GM10248 (cell line): ENCODE data around the gene JAG1.

Experiments
- CTCF ChIA-PET: fragments of 300-600 bp; sonication (Branson Sonifier 250); formaldehyde crosslinking; extraction: SDS; loops from one replicate; lab custom pipeline; 2021; ENCODE audit warnings: antibody characterized with exemption; lab: Yijun Ruan, JAX
- POLR2A ChIA-PET: fragments of 350-650 bp; sonication (Branson Sonifier 250); formaldehyde crosslinking; extraction: SDS; loops from one replicate; lab custom pipeline; 2020; ENCODE audit warnings: antibody characterized with exemption; lab: Yijun Ruan, JAX
- DNase-seq: peaks from one replicate; pipeline ENCODE4 v3.0.0; 2012; ENCODE audit errors: extremely low spot score
- TF ChIP-seq, protein P1 (sequence below): IDR thresholded peaks from 2 replicates; pipeline ENCODE4 v1.5.1; 2012; ENCODE audit warnings: mild to moderate bottlenecking, low read depth; ENCODE audit errors: extremely low read depth, missing control alignments, control extremely low read depth

Gene JAG1

DNA sequence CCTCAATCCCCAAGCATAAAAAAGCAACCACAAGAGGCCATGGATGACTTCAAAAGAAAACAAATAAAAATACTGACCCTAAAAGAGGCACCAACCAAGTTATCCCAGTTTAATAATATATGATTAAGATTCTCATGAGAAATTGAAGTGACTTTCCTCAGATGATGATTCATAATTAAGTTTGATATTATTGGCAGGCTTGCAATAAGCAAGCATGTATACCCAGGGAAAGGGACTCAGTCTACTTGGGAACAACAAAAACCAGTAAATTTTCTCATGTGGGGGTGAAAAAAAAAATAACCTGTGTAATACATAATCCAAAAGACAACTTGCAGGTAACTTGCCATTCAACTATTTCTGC is 19.6 kb downstream of the JAG1 start:
- POLR2A ChIA-PET = no interaction called here
- DNase-seq = no peak
- CTCF ChIA-PET = interaction anchor here (0.8 to 10.7 kb wide), 5 partner anchors 8 to 20 kb away, joined by 3 to 73 read pairs (median 5); partner anchors contain the start of gene JAG1
- TF ChIP-seq, protein P1, sequence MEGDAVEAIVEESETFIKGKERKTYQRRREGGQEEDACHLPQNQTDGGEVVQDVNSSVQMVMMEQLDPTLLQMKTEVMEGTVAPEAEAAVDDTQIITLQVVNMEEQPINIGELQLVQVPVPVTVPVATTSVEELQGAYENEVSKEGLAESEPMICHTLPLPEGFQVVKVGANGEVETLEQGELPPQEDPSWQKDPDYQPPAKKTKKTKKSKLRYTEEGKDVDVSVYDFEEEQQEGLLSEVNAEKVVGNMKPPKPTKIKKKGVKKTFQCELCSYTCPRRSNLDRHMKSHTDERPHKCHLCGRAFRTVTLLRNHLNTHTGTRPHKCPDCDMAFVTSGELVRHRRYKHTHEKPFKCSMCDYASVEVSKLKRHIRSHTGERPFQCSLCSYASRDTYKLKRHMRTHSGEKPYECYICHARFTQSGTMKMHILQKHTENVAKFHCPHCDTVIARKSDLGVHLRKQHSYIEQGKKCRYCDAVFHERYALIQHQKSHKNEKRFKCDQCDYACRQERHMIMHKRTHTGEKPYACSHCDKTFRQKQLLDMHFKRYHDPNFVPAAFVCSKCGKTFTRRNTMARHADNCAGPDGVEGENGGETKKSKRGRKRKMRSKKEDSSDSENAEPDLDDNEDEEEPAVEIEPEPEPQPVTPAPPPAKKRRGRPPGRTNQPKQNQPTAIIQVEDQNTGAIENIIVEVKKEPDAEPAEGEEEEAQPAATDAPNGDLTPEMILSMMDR = no peak

DNA sequence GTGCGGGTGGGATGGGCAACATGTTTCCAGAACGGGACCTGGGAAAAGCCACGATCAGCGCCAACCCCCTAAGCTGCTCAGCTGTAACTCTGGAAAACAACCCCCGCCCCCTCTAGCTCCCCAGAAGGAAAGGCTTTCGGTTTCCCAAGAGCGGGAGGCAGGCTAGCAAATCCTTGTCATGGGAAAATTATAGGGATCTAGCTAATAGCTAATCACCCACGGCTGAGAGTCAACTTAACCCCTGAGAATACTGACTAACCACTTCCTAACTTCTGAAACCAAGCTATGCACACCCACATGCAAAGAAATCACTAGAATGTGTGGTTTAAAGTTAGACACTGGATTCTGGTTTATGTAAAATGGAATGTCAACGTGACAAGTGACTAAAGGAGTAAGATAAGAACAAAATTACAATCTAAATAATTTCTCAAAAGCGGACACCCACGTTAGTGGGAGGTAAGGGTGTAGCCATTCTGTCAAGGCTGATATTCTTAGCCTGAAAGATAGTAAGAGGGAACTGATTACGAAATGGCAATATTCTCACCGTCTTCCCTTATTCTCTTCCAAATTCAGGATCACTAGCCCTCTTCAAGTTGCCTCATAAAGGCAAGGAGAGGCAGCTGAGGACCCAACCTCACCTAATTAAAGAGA is 20.1 kb downstream of the JAG1 start:
- DNase-seq = no peak

DNA sequence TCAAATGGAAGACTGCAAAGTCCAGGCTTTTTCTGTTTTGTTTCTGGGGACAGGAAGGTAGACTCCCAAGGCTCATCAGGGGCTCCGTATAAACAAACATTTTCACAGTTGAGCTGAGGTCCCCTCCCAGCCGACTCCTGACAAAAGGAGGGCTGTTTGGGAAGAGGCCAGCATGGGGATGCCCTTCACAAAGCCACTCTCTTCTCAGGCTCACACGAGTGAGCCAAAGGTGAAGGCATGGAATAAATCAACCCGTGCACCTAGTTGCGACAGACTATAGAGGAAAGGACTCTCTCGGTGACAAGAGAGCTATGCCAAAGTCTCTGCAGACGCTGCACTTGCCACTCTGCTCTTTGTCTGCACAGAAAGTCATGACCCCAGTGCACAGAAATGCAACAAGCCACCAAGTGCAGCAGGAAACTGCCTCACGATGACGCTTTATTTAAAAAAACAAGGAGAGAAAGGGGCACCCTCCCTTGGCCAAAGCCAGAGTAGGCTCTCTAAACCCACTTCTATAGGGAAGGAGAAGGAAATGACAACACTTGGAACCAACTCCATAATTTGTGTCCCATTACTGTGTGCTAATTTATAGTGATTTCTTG is 21.0 kb downstream of the JAG1 start:
- CTCF ChIA-PET = interaction anchor here (2.4 kb wide), 1 partner anchor 19 kb away, joined by 11 read pairs; no protein-coding TSS in a partner anchor
- no peak for DNase-seq
- POLR2A ChIA-PET = no interaction called here
- TF ChIP-seq, protein P1 = no peak

More for the DNA sequence above, 20.1 kb downstream of the JAG1 start:
- ChIA-PET CTCF (interaction anchor here (0.8 to 2.4 kb wide), 4 partner anchors 8 to 21 kb away, joined by 3 to 11 read pairs (median 4); no protein-coding TSS in a partner anchor), POLR2A (no interaction called here)
- TF ChIP-seq, protein P1 = no peak

DNA sequence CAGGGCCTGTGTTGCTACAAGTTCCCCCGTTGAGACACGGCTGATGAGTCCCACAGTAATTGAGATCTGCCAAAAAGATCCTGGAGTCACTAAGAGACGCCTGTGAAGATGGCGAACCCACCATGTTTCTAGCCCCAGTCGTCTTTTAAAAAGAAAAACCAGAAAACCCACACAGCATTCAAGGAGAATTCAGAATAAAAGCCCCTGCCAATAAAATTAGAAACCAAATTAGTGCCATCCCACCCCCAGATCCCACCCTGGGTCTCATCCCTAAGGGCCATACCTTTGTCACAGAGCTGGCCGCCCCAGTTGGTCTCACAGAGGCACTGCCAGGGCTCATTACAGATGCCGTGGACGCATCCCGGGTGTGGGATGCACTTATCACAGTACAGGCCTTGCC is 21.6 kb downstream of the JAG1 start:
- TF ChIP-seq, protein P1 = no peak
- no peak for DNase-seq
- ChIA-PET POLR2A (no interaction called here), CTCF (interaction anchor here (0.8 to 3.9 kb wide), 3 partner anchors 9 to 20 kb away, joined by 3 to 17 read pairs (median 11); no protein-coding TSS in a partner anchor)

DNA sequence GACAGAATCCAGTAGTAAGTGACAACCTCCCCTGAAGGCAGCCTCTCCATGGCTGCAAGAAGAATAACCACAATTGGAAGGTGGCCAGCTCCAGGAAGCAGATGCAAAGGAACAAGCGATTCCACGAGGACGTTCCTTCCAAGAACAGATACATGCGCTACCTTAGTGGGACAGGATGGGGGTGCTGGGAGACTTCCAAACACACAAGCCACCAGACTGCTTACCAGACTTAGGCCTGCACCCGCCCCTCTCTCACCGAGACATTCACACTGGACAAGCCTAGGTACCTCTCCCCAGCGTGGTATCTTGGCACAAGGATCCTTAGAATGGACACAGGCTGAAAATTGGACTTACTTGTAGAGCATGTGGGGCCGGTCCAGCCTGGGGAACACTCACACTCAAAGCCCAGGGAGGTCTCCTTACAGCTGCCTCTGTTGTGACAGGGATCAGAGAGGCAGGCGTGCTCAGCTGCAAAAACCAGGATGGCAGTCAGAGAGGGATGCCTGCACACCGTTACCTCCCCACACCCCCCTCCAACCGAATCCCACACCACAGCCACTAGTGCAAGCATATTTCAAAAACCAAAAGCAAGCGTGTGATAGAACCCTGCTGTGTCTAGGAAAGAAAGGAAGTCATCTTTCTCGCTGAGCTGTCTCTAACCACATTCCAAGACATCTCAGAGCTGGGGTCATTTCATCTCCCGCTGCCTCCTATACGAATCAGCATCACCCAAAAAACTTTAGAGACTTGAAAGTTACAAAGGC is 22.4 kb downstream of the JAG1 start:
- CTCF ChIA-PET = interaction anchor here (0.8 to 3.9 kb wide), 4 partner anchors 9 to 616 kb away, joined by 3 to 17 read pairs (median 7); no protein-coding TSS in a partner anchor
- no peak for DNase-seq
- POLR2A ChIA-PET = no interaction called here
- TF ChIP-seq, protein P1 = peak; percentile 6

DNA sequence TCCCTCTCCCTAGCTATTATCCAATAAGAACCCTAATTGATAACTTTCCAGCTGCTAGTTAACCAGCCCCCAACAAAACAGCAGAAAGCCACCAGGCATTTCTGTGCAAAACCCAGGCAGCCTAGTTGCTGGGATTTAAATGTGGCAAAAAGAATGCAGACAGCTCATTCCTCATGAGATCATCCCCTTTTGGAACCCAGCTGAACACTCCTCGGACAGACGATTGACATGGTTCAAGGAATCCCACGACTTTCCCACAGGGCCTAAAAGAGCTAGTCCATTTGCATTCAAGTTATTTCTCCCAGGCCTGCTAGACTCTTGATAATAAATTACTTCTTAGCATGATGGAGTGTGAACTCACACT is 24.0 kb downstream of the JAG1 start:
- POLR2A ChIA-PET = interaction anchor here (0.9 to 1.1 kb wide), 2 partner anchors 8 to 10 kb away, joined by 3 read pairs; no protein-coding TSS in a partner anchor
- TF ChIP-seq, protein P1 = no peak
- no peak for DNase-seq
- CTCF ChIA-PET = interaction anchor here (0.8 to 3.9 kb wide), 9 partner anchors 10 to 671 kb away, joined by 3 to 17 read pairs (median 3); no protein-coding TSS in a partner anchor
